Measurements from ENCODE around the gene ALK.

DNA sequence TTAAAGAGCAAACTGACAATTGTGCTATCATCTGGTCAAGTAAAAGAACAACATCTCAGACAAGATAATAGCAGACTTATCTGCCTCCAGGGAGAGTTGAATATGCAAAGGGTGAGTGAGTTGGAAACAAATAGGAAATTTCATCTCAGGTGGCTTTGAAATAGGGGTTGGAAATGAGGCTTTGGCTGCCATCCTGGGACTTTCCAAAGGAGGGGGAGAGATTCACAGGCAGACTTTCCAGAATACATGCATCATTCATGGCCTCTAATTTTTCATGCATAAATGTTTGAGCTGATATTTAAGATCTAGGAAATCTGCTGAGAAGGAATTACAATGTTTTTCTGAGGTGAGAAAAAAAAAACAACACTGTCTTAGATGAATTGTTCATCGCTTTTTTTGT, 300.5 kb downstream of the ALK start:
- TF ChIP-seq POLR2A (IDR thresholded peaks at IDR 0.05) (no peak), CTCF (IDR thresholded peaks at IDR 0.05) (no peak)

Data from Peyer's patch (tissue), 4 donors.